HG03378 (cell line): ENCODE results near the gene ETNK2.

Experiments used
- ATAC-seq: cut with Tn5 transposase; IDR thresholded peaks from one replicate; pipeline ENCODE4 v1.9.1; 2021; ENCODE audit warnings: mild to moderate bottlenecking, moderate library complexity; ENCODE audit not compliant: unreplicated experiment

Gene ETNK2

GRCh38 chr1:204149107-204149506 is 2.7 kb downstream of the ETNK2 start:
- ATAC-seq: no peak

GRCh38 chr1:204147406-204148383 is 4.1 kb downstream of the ETNK2 start:
- ATAC-seq: no peak

GRCh38 chr1:204146965-204147364 is 4.9 kb downstream of the ETNK2 start:
- ATAC-seq: no peak

GRCh38 chr1:204146309-204146708 is 5.5 kb downstream of the ETNK2 start:
- ATAC-seq: no peak

- no peak for ATAC-seq
Measured at GRCh38 chr1:204145033-204145504, 6.8 kb downstream of the ETNK2 start.

- ATAC-seq: no peak
Measured at GRCh38 chr1:204143276-204144041, 8.4 kb downstream of the ETNK2 start.

GRCh38 chr1:204142032-204142974 is 9.5 kb downstream of the ETNK2 start:
- ATAC-seq: no peak

GRCh38 chr1:204141131-204141530 is 10.7 kb downstream of the ETNK2 start:
- no peak for ATAC-seq

- no peak for ATAC-seq
Measured at GRCh38 chr1:204139952-204140351, 11.9 kb downstream of the ETNK2 start.

- no peak for ATAC-seq
Measured at GRCh38 chr1:204139088-204139487, 12.8 kb downstream of the ETNK2 start.

- ATAC-seq: no peak
Measured at GRCh38 chr1:204136814-204137213, 15.0 kb downstream of the ETNK2 start.

- ATAC-seq: no peak
Measured at GRCh38 chr1:204134103-204134502, 17.7 kb downstream of the ETNK2 start.

GRCh38 chr1:204132718-204133117 is 19.1 kb downstream of the ETNK2 start:
- no peak for ATAC-seq

- no peak for ATAC-seq
Measured at GRCh38 chr1:204131978-204132377, 19.9 kb downstream of the ETNK2 start.

GRCh38 chr1:204130981-204131892 is 20.6 kb downstream of the ETNK2 start:
- no peak for ATAC-seq

- ATAC-seq: no peak
Measured at GRCh38 chr1:204130178-204130577, 21.7 kb downstream of the ETNK2 start.

GRCh38 chr1:204128964-204129896 is 22.6 kb downstream of the ETNK2 start:
- ATAC-seq: no peak

- ATAC-seq: no peak
Measured at GRCh38 chr1:204128464-204128963, 23.3 kb downstream of the ETNK2 start.
